ENCODE measurements around the gene BGN. TPM values are rescaled to one million over a fixed set of nuclear protein-coding genes. Genes with fewer than 3 reads are reported as not detected.

The BGN gene
- total RNA-seq, 2 donors from 2014 or later: not detected

GRCh38 chrX:153539979-153540358, 45.2 kb downstream of the BGN start:
- Mint-ChIP-seq H3K4me1 (ENCODE audit: low read depth) (no peaks in the 10 kb centered on the region), H3K36me3 (ENCODE audit: insufficient read depth in 2 of 2) (no peaks in the 10 kb centered on the region), H3K27me3 (ENCODE audit: low read depth) (no peaks in the 10 kb centered on the region), H3K27ac (no peak overlapping the region), H3K4me3 (no peak overlapping the region), H3K9me3 (no peaks in the 10 kb centered on the region)
- no peak for ATAC-seq (replicated peaks in 1 of 2)
- no peak for DNase-seq

GRCh38 chrX:153544727-153545126, 49.9 kb downstream of the BGN start:
- Mint-ChIP-seq H3K36me3 (ENCODE audit: insufficient read depth in 2 of 2) (no peaks in the 10 kb centered on the region), H3K4me1 (ENCODE audit: low read depth) (no peaks in the 10 kb centered on the region), H3K9me3 (no peaks in the 10 kb centered on the region), H3K27me3 (ENCODE audit: low read depth) (no peaks in the 10 kb centered on the region), H3K27ac (no peak overlapping the region), H3K4me3 (no peak overlapping the region)
- no peak for DNase-seq
- ATAC-seq (replicated peaks in 1 of 2): no peak

GRCh38 chrX:153546386-153546785, 51.6 kb downstream of the BGN start:
- Mint-ChIP-seq H3K4me1 (ENCODE audit: low read depth) (no peaks in the 10 kb centered on the region), H3K27ac (no peak overlapping the region), H3K4me3 (no peak overlapping the region), H3K9me3 (no peaks in the 10 kb centered on the region), H3K27me3 (ENCODE audit: low read depth) (no peaks in the 10 kb centered on the region), H3K36me3 (ENCODE audit: insufficient read depth in 2 of 2) (no peaks in the 10 kb centered on the region)
- ATAC-seq (replicated peaks in 1 of 2) (no peak), DNase-seq (no peak)

- Mint-ChIP-seq H3K27me3 (ENCODE audit: low read depth) (peaks cover 2% of the 10 kb centered on the region), H3K4me1 (ENCODE audit: low read depth) (no peaks in the 10 kb centered on the region), H3K4me3 (no peak overlapping the region), H3K9me3 (no peaks in the 10 kb centered on the region), H3K27ac (no peak overlapping the region), H3K36me3 (ENCODE audit: insufficient read depth in 2 of 2) (no peaks in the 10 kb centered on the region)
- DNase-seq (no peak), ATAC-seq (replicated peaks in 1 of 2) (no peak)
Observed at GRCh38 chrX:153547195-153547594, 52.4 kb downstream of the BGN start.

GRCh38 chrX:153549231-153549630, 54.5 kb downstream of the BGN start:
- H3K4me1 Mint-ChIP-seq (ENCODE audit: low read depth): no peaks in the 10 kb centered on the region
- H3K36me3 Mint-ChIP-seq (ENCODE audit: insufficient read depth in 2 of 2): no peaks in the 10 kb centered on the region
- DNase-seq (no peak), ATAC-seq (replicated peaks in 1 of 2) (no peak)
- H3K4me3 Mint-ChIP-seq: no peak overlapping the region
- H3K27ac Mint-ChIP-seq: no peak overlapping the region
- H3K27me3 Mint-ChIP-seq (ENCODE audit: low read depth): peaks cover 8% of the 10 kb centered on the region
- no peaks in the 10 kb centered on the region for H3K9me3 Mint-ChIP-seq

- ATAC-seq (replicated peaks in 1 of 2): no peak
- Mint-ChIP-seq H3K36me3 (ENCODE audit: insufficient read depth in 2 of 2) (no peaks in the 10 kb centered on the region), H3K27me3 (ENCODE audit: low read depth) (peaks cover 8% of the 10 kb centered on the region), H3K4me3 (no peak overlapping the region), H3K9me3 (no peaks in the 10 kb centered on the region), H3K4me1 (ENCODE audit: low read depth) (no peaks in the 10 kb centered on the region), H3K27ac (no peak overlapping the region)
- DNase-seq: no peak
Observed at GRCh38 chrX:153549807-153550206, 55.0 kb downstream of the BGN start.

- H3K27me3 Mint-ChIP-seq (ENCODE audit: low read depth): peaks cover 16% of the 10 kb centered on the region
- no peaks in the 10 kb centered on the region for H3K36me3 Mint-ChIP-seq (ENCODE audit: insufficient read depth in 2 of 2)
- no peak overlapping the region for H3K27ac Mint-ChIP-seq
- DNase-seq (no peak), ATAC-seq (replicated peaks in 1 of 2) (no peak)
- H3K4me1 Mint-ChIP-seq (ENCODE audit: low read depth): no peaks in the 10 kb centered on the region
- no peak overlapping the region for H3K4me3 Mint-ChIP-seq
- H3K9me3 Mint-ChIP-seq: no peaks in the 10 kb centered on the region
Observed at GRCh38 chrX:153551135-153551534, 56.4 kb downstream of the BGN start.

GRCh38 chrX:153554519-153555167, 59.9 kb downstream of the BGN start:
- H3K27me3 Mint-ChIP-seq (ENCODE audit: low read depth): peaks cover 16% of the 10 kb centered on the region
- H3K36me3 Mint-ChIP-seq (ENCODE audit: insufficient read depth in 2 of 2): no peaks in the 10 kb centered on the region
- no peak overlapping the region for H3K4me3 Mint-ChIP-seq
- no peaks in the 10 kb centered on the region for H3K9me3 Mint-ChIP-seq
- H3K4me1 Mint-ChIP-seq (ENCODE audit: low read depth): no peaks in the 10 kb centered on the region
- ATAC-seq (replicated peaks in 1 of 2): peak; percentile 55 to 75
- no peak overlapping the region for H3K27ac Mint-ChIP-seq
- DNase-seq: peak; percentile 53 to 59

- no peak overlapping the region for H3K4me3 Mint-ChIP-seq
- no peaks in the 10 kb centered on the region for H3K9me3 Mint-ChIP-seq
- H3K27ac Mint-ChIP-seq: no peak overlapping the region
- peaks cover 16% of the 10 kb centered on the region for H3K27me3 Mint-ChIP-seq (ENCODE audit: low read depth)
- DNase-seq (no peak), ATAC-seq (replicated peaks in 1 of 2) (no peak)
- no peaks in the 10 kb centered on the region for H3K36me3 Mint-ChIP-seq (ENCODE audit: insufficient read depth in 2 of 2)
- H3K4me1 Mint-ChIP-seq (ENCODE audit: low read depth): no peaks in the 10 kb centered on the region
Observed at GRCh38 chrX:153556767-153557166, 62.0 kb downstream of the BGN start.

GRCh38 chrX:153557618-153558355, 63.0 kb downstream of the BGN start:
- Mint-ChIP-seq H3K9me3 (no peaks in the 10 kb centered on the region), H3K4me3 (no peak overlapping the region), H3K4me1 (ENCODE audit: low read depth) (no peaks in the 10 kb centered on the region), H3K27ac (no peak overlapping the region), H3K27me3 (ENCODE audit: low read depth) (peaks cover 8% of the 10 kb centered on the region), H3K36me3 (ENCODE audit: insufficient read depth in 2 of 2) (no peaks in the 10 kb centered on the region)
- ATAC-seq (replicated peaks in 1 of 2) (no peak), DNase-seq (no peak)

Other genes starting within 250 kb of the BGN start
- not detected for gene PNMA6F, start 173.2 kb upstream of the BGN start, total RNA-seq
- 10 to 100 TPM; 15.6 to 15.7 TPM for gene ZNF275, start 160.8 kb upstream of the BGN start, total RNA-seq
- not detected for gene PNMA6E, start 93.6 kb upstream of the BGN start, total RNA-seq
- gene ZFP92, start 83.5 kb upstream of the BGN start, total RNA-seq: 1 to 10 TPM; 2.2 to 2.4 TPM
- gene TREX2, start 48.9 kb upstream of the BGN start, total RNA-seq: 1 to 10 TPM; 2.7 to 2.8 TPM
- gene HAUS7, start 24.4 kb upstream of the BGN start, total RNA-seq: 10 to 100 TPM; 27.7 to 40.0 TPM
- not detected for gene ATP2B3, start 22.7 kb downstream of the BGN start, total RNA-seq
- 10 to 100 TPM; 16.8 to 20.3 TPM for gene CCNQ, start 104.2 kb downstream of the BGN start, total RNA-seq
- not detected for gene DUSP9, start 152.2 kb downstream of the BGN start, total RNA-seq
- gene PNCK, start 178.8 kb downstream of the BGN start, total RNA-seq: 1 to 10 TPM in 1 of 2 donors, under 1 TPM in 1; 0.50 to 1.2 TPM
- gene SLC6A8, start 192.9 kb downstream of the BGN start, total RNA-seq: 1 to 10 TPM; 1.8 to 2.2 TPM
- 10 to 100 TPM; 91.5 to 94.1 TPM for gene BCAP31, start 229.4 kb downstream of the BGN start, total RNA-seq
- gene ABCD1, start 229.9 kb downstream of the BGN start, total RNA-seq: 1 to 10 TPM; 8.0 to 8.3 TPM